GM18519 (cell line): ENCODE results near the gene ITPR1.

Source experiments
- ATAC-seq: cut with Tn5 transposase; IDR thresholded peaks from one replicate; pipeline ENCODE4 v1.9.1; 2021; ENCODE audit warnings: mild to moderate bottlenecking, moderate library complexity; ENCODE audit not compliant: unreplicated experiment, low FRiP score

Gene ITPR1

DNA sequence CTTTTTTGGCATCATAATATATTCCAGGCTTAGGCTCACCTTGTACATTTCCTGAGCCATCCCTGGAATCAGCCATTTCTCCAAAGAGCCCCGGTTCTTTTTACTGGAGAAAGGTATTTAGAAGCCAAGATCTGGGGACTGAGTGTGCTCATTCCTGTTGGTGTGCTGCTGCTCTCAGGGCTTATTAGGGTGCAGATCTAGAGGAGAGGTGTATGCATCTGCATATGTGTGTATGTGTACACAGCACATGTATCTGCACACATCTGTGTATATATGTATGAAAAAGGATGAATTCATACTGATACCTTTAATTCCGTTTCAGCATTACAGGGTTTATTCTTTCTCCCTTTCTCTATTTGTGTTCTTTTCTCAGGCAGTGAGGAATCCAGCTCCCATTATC is 324.0 kb downstream of the ITPR1 start:
- no peak for ATAC-seq

DNA sequence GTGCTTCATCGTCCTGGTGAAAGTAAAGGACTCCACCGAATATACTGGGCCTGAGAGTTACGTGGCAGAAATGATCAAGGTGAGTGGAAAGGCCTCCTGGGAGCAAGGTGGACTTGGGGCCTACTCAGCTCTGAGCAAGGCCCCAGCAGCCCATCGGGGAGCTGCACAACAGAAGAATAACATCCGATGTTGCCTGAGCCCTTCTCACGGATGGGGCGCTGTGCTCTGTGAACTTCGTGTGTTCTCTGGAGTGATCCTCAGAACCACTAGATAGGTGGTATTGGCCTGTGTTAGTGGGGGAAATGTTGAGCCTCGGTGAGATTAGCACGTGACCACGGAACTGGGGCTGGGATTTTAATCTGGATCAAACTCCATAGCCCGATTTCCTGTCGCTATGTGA is 325.0 kb downstream of the ITPR1 start:
- ATAC-seq: no peak

DNA sequence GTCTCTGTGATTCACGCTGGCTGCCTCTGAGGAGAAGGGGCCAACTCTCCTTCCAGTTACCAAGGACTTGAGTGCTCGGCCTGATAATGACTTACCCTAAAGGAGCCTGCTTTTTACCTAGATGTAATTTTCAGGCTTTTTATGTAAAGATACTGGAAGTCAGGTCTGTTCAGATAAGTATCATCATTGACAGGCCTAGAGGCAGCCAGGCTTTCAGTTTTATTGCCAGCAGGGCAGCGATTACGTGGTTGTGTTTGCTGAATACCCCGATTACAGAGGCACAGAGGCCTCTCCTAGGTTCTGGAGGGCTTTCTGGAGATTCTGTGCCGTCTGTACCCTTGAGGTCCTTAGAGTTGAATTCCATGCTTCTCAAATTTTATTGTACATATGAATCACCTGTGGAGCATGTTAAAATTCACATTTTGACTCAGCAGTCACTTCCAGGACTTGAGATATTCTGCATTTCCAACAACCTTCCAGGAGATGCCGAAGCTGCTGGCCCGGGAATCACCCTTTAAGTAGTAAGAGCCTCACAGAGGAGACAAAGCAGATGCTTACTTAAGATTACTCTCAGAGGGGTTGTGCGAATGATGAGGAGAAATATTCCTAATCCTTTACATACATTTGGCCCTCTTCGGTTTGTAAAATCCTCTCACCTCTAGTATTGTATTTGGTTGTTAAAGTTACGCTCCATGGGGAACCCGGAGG is 326.0 kb downstream of the ITPR1 start:
- no peak for ATAC-seq

DNA sequence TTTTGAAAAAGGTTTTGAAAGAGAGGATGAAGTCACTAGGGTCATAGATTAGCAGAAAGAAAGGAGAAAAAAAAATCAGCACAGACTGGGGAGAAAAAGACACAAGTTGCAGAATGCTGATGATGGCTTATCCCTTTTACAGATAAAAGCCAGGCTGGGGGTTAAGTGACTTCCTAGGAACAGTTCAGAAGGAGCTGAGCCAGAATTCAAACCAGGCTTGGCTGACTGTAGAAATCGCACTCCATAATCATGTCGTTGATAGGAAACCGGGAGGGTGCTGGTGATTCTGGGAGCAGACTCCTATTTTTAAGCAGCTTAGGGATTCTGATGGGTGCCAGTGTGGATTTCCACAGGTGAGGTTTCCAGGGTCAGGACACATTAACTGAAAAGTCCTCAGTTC is 326.6 kb downstream of the ITPR1 start:
- no peak for ATAC-seq

DNA sequence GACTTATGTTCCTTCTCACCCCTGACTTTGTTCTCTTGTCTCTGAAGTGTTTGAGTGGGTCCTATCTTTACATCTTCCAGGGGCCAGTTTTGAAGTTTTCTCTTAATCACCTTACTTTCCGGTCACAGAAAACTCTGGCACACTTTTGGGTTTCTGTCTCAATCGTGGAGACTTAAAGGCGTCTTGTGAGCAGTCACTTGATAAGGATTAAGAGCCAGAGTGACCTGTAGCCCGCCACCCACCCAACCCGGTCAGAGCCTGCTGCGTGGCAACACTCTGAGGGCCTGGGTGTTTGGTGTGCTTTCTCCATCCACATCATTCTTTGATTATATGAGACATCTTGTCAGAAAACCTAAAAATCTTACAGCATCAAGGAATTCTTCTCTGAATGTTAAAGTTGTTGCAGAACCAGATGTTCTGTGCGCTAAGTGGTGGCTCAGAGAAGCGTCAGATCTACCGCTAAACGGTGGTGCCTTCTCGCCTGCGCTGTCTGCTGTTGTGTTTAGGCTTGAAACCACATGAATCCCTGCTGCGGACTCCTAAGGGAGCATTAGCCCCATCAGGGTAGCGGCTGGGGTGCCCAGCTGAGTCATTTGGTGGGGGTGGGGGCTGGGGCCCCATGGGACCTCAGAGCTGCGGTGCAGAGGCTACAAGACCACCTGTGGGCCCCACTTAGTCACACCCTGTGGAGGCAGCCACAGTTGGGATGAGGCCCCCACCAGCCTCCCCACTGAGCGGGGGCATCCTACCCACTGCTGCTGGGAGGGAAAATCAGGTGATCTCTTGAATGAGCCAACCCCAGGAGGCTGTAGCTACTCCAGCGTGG is 327.4 kb downstream of the ITPR1 start:
- ATAC-seq: no peak

DNA sequence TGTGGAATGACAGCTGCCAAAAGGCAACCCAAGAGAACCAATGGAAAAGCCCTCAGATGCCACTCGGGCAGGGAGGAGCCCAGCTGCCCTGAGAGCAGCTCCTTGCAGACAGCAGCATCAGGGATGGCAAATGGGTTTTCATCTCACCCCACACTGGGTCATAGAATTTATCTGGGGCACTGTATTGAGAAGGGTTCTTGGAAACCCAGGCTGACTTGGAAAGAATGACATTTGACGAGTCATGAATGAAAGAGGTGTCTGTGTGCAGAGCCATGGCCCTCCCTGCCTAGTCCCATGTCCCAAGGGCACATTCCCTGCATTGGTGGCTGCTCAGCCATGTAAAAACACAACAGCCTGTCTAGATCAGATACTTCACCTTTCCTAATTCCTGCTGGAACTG is 328.2 kb downstream of the ITPR1 start:
- ATAC-seq: no peak

DNA sequence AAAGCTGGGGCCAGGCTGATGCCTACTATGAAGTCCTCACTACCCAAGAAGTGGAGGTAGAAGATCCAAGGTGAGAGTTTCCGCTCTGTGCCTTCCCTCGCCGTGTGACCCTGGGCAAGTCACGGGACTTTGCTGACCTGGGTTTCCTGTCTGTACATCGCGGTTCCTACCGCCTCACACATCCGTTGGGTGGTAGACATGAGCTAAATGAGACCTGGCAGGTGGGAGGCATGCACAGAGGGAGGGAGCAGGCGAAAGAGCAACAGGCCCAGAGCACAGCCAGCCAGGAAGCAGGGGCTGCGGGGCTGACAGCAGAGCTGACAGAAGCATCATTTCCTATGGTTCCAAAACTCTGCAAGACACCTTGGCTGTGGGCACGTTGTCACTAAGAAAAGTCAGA is 328.8 kb downstream of the ITPR1 start:
- no peak for ATAC-seq

DNA sequence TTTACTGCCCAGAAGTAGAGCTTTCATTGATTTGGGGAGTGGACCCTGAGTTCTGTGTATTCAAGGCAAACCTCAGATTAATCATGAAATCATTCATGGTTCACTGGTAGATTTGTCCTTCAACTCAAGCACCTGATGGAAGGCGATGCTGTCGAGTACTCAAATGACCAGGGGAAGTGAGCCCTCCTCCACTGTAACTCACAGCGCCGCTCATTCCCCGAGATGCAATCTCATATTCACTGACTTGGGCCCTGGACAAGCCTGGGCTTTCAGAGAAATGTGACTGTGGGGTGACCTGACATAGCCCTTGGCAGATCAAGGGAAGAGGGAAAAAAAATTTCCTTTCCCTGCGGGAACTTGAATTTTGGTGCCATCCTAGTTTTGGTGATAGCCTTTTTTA is 329.4 kb downstream of the ITPR1 start:
- no peak for ATAC-seq

DNA sequence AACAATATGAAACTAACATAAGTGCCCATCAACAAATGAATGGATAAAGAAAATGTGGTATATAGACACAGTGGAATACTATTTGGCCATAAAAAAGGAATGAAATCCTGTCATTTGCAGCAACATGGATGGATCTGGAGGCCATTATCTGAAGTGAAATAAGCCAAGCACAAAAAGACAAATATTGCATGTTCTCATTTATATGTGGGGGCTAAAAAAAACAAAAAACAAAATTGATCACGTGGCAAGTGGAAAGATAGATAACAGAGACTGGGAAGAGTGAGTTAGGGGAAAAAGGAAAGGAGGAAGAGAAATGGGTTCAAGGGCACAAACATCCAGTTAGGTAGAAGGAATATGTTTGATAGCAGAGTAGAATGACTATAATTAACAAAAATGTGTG is 330.2 kb downstream of the ITPR1 start:
- ATAC-seq: no peak

DNA sequence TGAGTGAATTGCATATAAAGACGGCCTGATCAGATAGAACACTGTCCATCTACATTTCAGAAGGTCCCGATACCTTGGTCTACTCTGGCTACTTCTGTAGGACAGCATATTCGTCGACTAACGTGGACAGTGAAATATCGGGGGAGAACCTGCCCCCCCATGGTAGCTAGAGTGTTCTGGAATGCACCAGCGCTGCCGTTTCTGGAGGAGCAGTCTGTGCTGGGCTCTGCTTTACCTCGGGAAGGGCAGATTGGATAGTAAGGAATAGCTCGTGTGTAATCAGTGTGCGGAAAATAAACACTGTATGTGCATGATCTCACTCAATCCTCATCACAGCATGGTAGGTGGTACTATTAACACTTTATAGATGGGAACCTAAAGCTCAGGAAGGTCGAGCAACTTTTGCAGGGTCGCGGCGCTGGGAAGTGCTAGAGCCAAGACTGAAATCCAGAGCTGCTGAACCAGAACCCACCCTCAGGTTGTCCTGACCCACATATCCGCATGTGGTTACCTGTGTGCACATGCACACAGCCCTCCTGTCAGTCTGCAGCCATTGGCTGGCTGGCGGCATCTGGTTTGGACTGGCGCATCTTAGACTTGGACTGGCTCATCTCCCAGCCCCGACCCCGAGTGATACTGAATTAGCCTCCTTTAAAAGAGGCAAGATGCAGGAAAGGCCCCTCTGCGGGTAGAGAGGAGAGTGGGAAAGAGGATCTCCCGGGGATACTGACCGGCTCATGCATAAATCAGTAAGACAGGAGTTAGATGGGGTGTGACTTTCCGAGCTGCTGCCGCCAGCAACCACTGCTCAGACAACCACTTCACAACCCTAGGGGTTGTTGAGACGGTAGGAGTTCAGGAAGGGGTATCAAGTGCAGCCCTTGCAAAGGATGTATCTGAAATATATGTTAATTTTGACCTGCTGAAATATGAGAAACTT is 331.1 kb downstream of the ITPR1 start:
- no peak for ATAC-seq

DNA sequence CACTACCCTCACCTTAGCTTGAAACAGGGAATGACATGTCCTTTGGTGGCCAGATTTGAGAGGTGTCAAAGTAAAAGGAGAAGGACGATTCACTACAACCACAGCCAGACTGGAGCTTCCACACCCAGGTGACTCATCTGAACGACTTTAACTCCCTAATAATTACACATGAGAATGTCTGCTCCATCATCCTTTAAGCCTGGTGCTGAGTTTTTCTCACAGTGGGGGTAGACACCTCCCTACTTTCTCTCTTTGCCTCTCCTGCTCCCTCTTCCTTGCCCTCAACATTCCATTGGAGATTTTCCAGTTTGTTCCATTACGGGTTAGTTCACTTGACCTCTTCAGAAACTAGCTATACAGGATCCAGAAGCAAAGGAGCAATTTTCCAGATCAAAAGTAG is 331.8 kb downstream of the ITPR1 start:
- ATAC-seq: no peak

DNA sequence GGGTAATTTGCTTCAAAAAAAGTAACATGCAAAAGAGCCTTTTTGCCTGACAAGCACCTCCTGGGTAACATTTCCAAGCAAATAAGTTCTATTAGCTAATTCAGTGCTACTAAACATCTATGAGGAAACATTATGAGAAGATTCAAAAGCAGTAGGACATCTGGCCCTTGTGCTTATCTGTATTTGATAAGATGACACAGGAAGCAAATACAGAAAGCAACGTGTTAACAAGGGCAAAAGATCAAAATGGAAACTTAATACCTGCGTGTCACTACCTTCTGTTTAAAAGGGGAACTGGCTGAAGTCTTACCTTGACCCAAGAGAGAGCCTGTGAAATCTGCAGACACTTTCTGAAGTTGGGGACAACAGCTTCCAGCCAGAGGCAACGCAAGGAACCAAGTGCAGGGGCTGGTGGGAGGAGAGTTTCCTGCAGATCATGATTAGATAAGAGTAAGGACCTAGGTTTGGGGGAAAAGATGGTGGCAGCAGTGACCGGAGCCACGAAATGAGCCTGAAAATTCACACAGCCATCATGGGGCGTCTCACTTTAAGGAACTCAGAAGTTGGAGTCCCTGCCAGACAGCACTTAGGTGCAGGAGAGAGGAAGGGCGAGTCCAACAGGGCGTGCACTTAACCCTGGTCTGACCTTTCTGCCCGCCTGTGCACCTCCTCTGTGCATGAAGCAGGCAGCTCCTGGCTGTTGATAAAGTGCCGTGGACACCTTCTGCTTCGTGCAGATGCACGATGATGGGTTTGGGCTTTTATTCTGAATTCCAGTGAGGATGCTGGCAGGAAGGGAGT is 332.5 kb downstream of the ITPR1 start:
- no peak for ATAC-seq

DNA sequence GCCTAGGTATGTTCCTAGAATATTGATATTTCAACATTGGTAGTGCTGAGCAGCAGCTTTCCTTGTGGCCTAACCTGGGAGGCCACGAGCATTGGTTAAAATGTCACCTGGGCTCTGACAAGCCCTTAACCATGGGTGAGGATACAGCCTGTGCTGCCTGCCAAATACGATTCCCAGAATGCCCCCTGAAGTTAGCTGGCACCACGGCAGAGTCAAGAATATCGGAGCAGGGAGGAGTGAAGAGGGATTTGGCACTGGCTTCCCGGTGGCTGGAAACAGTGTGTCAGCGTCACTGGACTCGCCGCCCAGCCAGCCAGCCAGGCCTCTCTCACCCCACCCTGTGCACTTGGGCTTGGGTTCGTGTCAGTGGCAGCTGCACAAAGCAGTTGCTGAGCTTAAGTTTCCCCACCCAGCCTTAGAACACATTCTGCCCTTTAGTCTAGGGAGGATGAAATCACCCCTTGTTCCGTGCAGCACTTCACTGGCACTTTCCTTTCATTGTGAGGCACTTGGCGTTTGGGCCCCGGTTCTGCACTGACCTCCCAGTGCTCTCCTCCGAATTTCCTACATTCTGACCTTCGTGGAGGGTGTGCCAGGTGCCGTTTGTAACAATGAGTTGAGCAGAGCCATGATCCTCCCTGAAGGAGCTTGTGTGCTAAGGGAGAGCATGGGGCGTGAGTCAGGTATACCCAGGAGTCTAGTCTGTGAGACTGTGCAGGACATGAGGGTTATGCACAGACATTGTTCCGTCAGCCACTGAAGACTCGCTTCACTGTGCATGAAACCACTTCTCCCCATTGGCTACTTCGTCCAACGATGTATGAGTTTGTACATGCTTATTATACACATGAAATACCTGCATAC is 333.3 kb downstream of the ITPR1 start:
- no peak for ATAC-seq

DNA sequence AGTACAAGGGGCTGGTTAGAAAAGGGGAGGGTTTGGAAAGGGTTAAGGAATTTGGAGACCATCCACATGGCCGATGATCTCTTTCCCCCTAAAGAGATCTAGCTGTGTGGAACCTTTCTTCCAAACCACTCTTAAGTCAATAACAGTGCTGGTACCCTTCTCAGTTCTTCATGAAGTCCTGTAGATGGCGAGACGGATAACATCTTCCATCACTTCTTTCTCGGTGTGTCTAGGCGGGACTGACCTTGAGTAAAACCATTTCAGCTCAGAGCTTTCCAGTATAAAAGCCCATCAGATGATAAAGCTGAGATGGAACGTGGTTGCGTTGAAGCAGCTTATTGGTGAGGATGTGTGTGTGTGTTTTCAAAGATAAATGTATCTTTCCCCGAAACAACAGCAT is 334.6 kb downstream of the ITPR1 start:
- no peak for ATAC-seq

DNA sequence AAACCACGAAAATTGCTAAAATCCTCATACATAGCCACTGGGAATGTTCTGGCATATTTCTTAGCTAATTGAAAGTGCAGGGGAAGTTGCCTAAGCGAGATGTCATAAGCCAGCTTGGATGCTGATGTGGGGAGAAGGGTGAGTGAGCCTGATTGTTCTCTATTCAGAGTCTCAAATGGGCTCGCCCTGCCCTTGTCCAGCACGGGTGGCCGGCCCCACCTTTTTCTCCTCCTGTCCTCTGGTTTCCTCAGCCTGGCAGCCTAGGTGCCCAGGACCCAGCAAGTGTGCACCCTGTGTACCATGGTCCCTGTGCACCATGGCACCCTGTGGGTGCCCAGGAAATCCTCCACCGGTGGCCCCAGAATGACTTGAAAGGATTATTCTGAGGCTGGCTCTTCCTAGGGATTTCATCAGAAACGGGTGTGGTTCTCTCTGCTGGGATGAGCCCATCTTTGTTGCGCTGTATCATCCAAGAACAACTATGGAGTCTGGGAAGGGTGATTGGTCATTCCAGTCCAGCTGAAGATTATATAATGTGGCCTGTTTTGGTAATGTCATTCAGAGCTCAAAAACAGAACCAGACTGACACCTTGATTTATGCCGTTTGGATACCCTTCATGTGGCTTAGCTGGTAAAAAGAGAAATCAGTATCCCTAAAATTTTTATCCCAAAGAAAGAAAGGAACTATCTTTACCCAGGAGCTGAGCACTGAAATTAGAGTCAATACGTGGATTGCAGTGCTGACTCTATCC is 335.3 kb downstream of the ITPR1 start:
- ATAC-seq: no peak

DNA sequence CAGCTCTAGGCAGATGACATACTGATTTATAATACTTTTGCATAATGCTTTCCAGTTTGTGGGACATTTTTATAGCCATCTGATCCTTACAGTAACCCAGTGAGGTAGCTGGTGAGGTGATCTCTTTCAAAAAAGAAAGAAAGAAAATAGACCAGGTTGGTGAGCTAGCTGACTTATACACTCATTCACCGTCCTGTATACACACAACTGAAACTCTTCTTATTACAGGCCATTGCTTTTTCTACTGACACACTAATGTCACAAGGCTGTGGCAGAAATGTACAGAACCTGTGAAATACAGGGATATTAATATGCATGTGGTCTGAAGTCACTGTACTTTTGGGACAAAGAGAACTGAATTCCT is 335.9 kb downstream of the ITPR1 start:
- ATAC-seq: no peak

DNA sequence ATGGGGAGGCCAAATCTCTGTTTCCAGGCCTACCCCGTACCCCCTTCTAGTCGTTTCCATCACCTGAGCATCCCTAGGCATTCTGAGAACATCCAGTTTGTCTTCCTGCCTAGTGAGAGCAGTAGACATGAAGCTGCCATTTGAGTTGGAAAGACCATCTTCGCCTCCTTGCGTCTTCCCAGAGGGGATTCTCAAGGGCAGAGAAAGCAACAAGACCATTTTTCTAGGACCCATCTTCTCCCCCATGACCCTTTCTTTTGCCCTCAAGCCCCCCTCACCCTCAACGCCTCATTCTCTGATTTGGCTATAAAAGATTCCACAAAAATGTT is 337.4 kb downstream of the ITPR1 start:
- ATAC-seq: no peak

DNA sequence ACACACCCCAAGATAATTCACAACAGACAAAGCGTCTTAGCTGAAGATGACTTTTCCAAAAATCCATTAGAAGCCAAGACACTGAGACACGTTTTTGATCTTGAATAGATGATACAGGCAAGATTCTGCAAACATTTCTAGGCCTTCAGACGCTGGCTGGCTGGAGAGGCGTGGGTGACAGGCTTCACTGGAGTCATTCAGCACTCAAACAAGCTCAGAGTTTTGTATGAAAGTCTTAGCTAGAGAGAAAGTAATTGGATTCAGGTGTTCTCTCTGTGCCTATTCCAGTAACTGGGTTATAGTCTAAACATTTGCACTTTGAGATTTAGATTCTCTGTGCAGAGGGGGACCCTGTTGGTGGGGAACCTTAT is 338.4 kb downstream of the ITPR1 start:
- no peak for ATAC-seq

DNA sequence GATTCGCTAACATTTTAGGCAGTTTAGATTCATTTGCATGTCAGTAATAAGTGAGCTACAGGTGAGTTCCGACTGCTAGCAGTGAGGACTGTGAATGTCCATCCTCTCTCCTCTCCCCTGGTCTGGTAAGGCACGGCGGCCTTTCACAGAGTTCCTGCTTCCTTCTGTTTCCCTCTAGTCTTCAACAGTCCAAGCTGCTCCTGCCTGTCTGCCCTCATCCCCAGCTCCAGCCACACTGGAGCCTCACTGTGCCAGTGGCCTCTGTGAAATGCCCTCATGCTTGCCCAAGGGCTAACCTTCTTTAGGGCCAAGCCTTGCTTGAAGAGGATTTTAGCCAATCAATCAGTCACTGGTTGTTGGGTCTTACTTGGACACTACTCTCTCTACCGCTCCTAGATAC is 340.3 kb downstream of the ITPR1 start:
- no peak for ATAC-seq
